Body of pancreas (tissue), 4 donors: ENCODE results near the gene MFSD2A. TPM values are rescaled to one million over a fixed set of nuclear protein-coding genes. Genes with fewer than 3 reads are reported as not detected.
"Not testable (repeated sequence)": the region's sequence is repeated elsewhere in the genome, so short reads cannot be mapped to it uniquely, and the experiment has no call there.

ENCODE experiments used
- ATAC-seq: fragments of 150-250 bp; one replicate; pipeline ENCODE4 v1.9.1; 2016
- DNase-seq, 4 donors: peaks; one replicate each; pipeline ENCODE4 v3.0.0-alpha.2; 2019
- H3K27ac ChIP-seq, 4 donors: fragments of 200-600 bp; sonication (generic); 1 replicate in 3 of 4; 2 replicates in 1 of 4; pipeline versions ENCODE4 v1.5.1 to v1.6.1; 2016 to 2019; ENCODE audit warnings: mild to moderate bottlenecking in 1 of 4, mixed read lengths in 1 of 4, moderate library complexity in 1 of 4
- H3K27me3 ChIP-seq, 2 donors: fragments of 200-600 bp; sonication (generic); one replicate each; pipeline ENCODE4 v1.6.0; 2016; ENCODE audit warnings: mild to moderate bottlenecking in 1 of 2
- H3K36me3 ChIP-seq, 2 donors: fragments of 200-600 bp; sonication (generic); replicated peaks in 1 of 2; 2 replicates each; pipeline ENCODE4 v1.5.1; 2016; ENCODE audit warnings: low read depth in 2 of 2; ENCODE audit not compliant: insufficient read depth in 1 of 2
- H3K4me1 ChIP-seq: fragments of 200-600 bp; sonication (generic); one replicate; pipeline ENCODE4 v1.6.0; 2016
- H3K4me3 ChIP-seq, 2 donors: fragments of 200-600 bp; sonication (generic); 1 replicate in 1 of 2; 2 replicates in 1 of 2; pipeline ENCODE4 v1.5.1; 2016 to 2019
- H3K9me3 ChIP-seq, 3 donors: fragments of 200-600 bp; sonication (generic); 1 replicate in 2 of 3; 2 replicates in 1 of 3; pipeline ENCODE4 v1.5.1; 2016
- POLR2A ChIP-seq, 3 donors: fragments of 450-650 bp; IDR thresholded peaks; one replicate each; pipeline ENCODE4 v1.6.1; 2016; ENCODE audit warnings: antibody characterized with exemption in 3 of 3, mild to moderate bottlenecking in 2 of 3
- WGBS, 2 donors: methylation state at CpG; one replicate each; pipeline ENCODE4 v1.1.5; 2017; 5-methylcytosine and 5-hydroxymethylcytosine counted together
- intact Hi-C: fragments of 100-400 bp; cut with DNase I; formaldehyde crosslinking; loops from one replicate; pipeline ENCODE4 v1.15.1; 2023
- total RNA-seq, 2 donors: library from RNA; depleted of rRNA; stranded (reverse); fragments of >200 nt; gene quantifications; one replicate each; pipeline ENCODE4 v1.1.0, GENCODE V29; 2016
- TF ChIP-seq, protein P1 (sequence below), 7 experiments: fragments of 450-650 bp in 4 of 7; fragments of 200-600 bp in 3 of 7; sonication (generic) in 3 of 7; IDR thresholded peaks; one replicate each; pipeline ENCODE4 v1.5.1; 2016 to 2019; ENCODE audit warnings: antibody characterized with exemption in 7 of 7

Gene MFSD2A
- total RNA-seq, 2 donors from 2014 or later, result 0.33 to 0.52 TPM

DNA sequence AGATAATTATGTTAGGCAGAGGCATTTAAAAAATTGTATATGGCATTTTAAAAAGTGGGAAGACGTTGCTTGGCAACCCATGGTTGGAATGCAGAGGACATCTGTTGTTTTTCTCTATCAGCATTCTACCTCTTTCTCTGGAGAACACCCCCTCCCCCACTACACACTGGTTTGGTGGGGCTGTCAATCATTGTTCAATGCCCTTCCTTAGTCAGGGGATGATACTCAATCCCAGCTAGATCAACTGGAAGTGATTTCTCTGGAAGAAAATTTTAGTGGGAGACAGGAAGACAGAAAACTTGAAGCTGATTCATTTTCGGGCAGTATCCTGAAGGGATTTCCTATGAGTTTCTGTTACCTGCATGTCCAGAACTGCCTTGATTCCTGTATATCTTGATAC lies 49.9 kb downstream of the MFSD2A start:
- no peak for ATAC-seq
- intact Hi-C loops, result no loop called here
- Histone ChIP-seq H3K4me3 (no peak overlapping the region), H3K27me3 (no peaks in the 10 kb centered on the region), H3K9me3 (no peaks in the 10 kb centered on the region), H3K27ac (no peak overlapping the region), H3K36me3 (no peaks in the 10 kb centered on the region), H3K4me1 (no peaks in the 10 kb centered on the region)
- WGBS, 2 donors, result 47 to 51% methylated on average over 2 of the region's 2 CpGs
- DNase-seq, result no peak
- no peak for TF ChIP-seq POLR2A (IDR thresholded peaks at IDR 0.05)
- TF ChIP-seq, protein P1, sequence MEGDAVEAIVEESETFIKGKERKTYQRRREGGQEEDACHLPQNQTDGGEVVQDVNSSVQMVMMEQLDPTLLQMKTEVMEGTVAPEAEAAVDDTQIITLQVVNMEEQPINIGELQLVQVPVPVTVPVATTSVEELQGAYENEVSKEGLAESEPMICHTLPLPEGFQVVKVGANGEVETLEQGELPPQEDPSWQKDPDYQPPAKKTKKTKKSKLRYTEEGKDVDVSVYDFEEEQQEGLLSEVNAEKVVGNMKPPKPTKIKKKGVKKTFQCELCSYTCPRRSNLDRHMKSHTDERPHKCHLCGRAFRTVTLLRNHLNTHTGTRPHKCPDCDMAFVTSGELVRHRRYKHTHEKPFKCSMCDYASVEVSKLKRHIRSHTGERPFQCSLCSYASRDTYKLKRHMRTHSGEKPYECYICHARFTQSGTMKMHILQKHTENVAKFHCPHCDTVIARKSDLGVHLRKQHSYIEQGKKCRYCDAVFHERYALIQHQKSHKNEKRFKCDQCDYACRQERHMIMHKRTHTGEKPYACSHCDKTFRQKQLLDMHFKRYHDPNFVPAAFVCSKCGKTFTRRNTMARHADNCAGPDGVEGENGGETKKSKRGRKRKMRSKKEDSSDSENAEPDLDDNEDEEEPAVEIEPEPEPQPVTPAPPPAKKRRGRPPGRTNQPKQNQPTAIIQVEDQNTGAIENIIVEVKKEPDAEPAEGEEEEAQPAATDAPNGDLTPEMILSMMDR (IDR thresholded peaks at IDR 0.05), result no peak

DNA sequence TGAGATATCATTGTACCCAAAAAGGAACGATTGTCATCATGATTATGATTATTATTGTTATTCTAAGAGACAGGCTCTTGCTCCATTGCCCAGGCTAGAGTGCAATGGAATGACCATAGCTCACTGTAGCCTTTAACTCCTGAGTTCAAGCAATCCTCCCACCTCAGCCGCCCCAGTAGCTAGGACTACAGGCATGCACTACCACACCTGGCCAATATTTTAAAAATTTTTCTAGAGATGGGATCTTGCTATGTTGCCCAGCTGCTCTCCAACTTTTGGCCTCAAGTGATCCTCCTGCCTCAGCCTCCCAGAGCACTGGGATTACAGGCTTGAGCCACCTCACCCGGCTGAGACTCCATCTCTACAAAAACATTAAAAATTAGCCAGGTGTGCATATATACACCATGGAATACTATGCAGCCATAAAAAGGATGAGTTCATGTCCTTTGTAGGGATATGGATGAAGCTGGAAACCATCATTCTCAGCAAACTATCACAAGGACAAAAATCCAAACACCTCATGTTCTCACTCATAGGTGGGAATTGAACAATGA lies 52.6 kb downstream of the MFSD2A start:
- H3K4me1 ChIP-seq, ATAC-seq, H3K9me3 ChIP-seq, H3K36me3 ChIP-seq, H3K27me3 ChIP-seq, H3K4me3 ChIP-seq, H3K27ac ChIP-seq, DNase-seq, intact Hi-C loops: not testable (repeated sequence)
- WGBS, 2 donors, result 80 to 84% methylated on average over 3 of the region's 3 CpGs

DNA sequence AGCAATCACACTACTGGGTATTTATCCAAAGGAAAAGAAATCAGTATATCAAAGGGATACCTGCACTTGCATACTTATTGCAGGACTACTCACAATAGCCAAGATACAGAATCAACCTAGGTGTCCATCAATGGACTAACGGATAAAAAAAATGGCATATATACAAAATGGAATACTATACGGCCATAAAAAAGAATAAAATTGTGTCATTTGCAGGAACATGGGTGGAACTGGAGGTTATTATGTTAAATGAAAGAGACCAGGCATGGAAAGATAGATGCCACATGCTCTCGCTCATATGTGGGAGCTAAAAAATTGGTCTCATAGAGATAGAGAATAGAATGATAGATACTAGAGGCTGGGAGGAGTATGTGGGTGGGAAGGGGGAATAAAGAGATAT lies 56.3 kb downstream of the MFSD2A start:
- Histone ChIP-seq H3K9me3 (no peaks in the 10 kb centered on the region), H3K4me3 (no peak overlapping the region), H3K4me1 (no peaks in the 10 kb centered on the region), H3K27me3 (no peaks in the 10 kb centered on the region), H3K36me3 (no peaks in the 10 kb centered on the region), H3K27ac (no peak overlapping the region)
- ATAC-seq (no peak), DNase-seq (no peak)
- intact Hi-C loops, result no loop called here
- TF ChIP-seq POLR2A (IDR thresholded peaks at IDR 0.05), result no peak
- TF ChIP-seq, protein P1 (IDR thresholded peaks at IDR 0.05), result no peak
- 78 to 80% methylated on average over 3 of the region's 3 CpGs for WGBS, 2 donors

DNA sequence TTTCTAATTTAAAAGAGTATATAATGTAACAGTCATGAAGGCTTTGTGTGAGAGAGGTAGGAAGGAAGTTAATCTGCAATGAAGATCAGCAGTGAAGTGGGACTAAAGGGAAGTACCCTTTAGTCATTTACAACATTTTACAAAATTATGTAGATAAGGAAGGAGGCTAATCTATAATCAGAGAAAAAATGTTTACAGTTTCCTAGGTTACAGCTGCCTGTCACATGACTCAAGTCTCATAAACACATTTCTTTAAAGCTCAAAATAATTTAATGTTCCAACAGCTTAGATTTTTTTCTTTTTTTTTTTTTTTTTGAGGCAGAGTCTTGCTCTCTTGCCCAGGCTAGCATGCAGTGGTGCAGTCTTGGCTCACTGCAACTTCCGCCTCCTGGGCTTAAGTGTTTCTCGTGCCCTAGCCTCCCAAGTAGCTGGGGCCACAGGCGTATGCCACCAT lies 59.3 kb downstream of the MFSD2A start:
- no peaks in the 10 kb centered on the region for H3K9me3 ChIP-seq
- DNase-seq, result no peak
- H3K4me1 ChIP-seq, result no peaks in the 10 kb centered on the region
- no peak overlapping the region for H3K4me3 ChIP-seq
- TF ChIP-seq POLR2A (IDR thresholded peaks at IDR 0.05), result no peak
- TF ChIP-seq, protein P1 (IDR thresholded peaks at IDR 0.05), result no peak
- no peaks in the 10 kb centered on the region for H3K36me3 ChIP-seq
- 89 to 97% methylated on average over 3 of the region's 3 CpGs for WGBS, 2 donors
- H3K27ac ChIP-seq, result no peak overlapping the region
- no peaks in the 10 kb centered on the region for H3K27me3 ChIP-seq
- no peak for ATAC-seq
- intact Hi-C loops, result no loop called here

DNA sequence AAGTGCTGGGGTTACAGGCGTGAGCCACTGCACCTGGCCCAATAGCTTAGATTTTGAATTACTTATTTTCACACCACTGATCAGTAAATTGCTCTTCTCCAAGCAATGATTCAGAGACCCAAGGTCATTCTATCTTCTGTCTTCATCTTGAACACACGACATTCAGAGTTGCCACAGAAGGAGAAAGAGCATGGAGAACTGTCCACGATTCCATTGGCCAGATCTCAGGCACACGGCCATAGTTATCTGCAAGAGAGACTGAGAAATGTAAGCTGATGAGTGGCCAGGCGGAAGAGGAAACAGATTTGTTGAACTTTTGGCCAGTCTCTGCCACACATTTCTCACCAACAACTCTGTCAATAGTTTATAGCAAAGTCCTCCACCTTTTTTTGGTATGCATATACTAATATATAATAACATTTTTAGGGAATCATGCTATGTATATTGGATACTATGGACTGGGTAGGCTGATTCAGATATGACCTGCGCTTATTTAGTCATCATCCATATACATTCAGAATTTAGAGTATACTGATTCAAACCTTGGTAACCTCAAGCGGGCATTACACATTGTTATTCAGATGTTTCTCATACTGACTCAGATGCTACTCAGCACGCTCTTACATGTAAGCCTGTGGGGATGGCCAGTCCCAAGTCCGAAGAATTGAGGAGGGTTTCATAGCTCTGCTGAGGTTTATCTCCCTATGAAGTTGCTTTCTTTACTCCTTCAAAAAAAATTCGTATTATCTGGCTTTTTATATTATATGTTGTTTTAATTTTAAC lies 60.1 kb downstream of the MFSD2A start:
- DNase-seq (no peak), ATAC-seq (no peak)
- no peak overlapping the region for H3K27ac ChIP-seq
- intact Hi-C loops, result no loop called here
- no peaks in the 10 kb centered on the region for H3K27me3 ChIP-seq
- H3K4me1 ChIP-seq, result no peaks in the 10 kb centered on the region
- 62 to 64% methylated on average over 10 of the region's 10 CpGs for WGBS, 2 donors
- H3K36me3 ChIP-seq, result no peaks in the 10 kb centered on the region
- H3K4me3 ChIP-seq, result no peak overlapping the region
- TF ChIP-seq, protein P1 (IDR thresholded peaks at IDR 0.05), result no peak
- no peak for TF ChIP-seq POLR2A (IDR thresholded peaks at IDR 0.05)
- no peaks in the 10 kb centered on the region for H3K9me3 ChIP-seq
